ENCODE results near the gene FOXD1. TPM values are rescaled to one million over a fixed set of nuclear protein-coding genes. Genes with fewer than 3 reads are reported as not detected.

Gene FOXD1
- total RNA-seq, 5 donors from 2014 or later (not counting 1 experiment from before 2014, with no cell fraction given): 0.20 to 0.68 (median 0.39) TPM; not detected in 2

GRCh38 chr5:73434907-73435306 lies 13.7 kb downstream of the FOXD1 start:
- POLR2A ChIA-PET: no interaction called here
- no peak overlapping the region for H3K4me3 Mint-ChIP-seq
- H3K9me3 Mint-ChIP-seq: no peaks in the 10 kb centered on the region
- Histone ChIP-seq H3K27me3 (replicated peaks in 1 of 2; ENCODE audit: control insufficient read depth in 2 of 2, extremely low read depth in 1 of 2, insufficient read depth in 2 of 2, low read length in 1 of 2) (peaks cover 33 to 41% of the 10 kb centered on the region in 2 experiments), H3K36me3 (ENCODE audit: control insufficient read depth in 2 of 2, extremely low read depth in 1 of 2, insufficient read depth in 1 of 2, low read length in 1 of 2) (no peaks in the 10 kb centered on the region), H3K27ac (ENCODE audit: low read length) (no peak overlapping the region), H3K9me3 (peaks cover 2% of the 10 kb centered on the region), H3K4me1 (ENCODE audit: control insufficient read depth in 1 of 2, extremely low read depth in 1 of 2, insufficient read depth in 2 of 2, low read length in 2 of 2) (peaks cover 0 to 16% of the 10 kb centered on the region in 2 experiments), H3K4me3 (ENCODE audit: control insufficient read depth in 1 of 2, extremely low read depth in 1 of 2, low read length in 1 of 2) (no peak overlapping the region)
- peaks cover 70 to 77% of the 10 kb centered on the region in 2 donors for H3K27me3 Mint-ChIP-seq
- ATAC-seq (replicated peaks in 1 of 4): no peak
- no peak overlapping the region for H3K27ac Mint-ChIP-seq
- H3K4me1 Mint-ChIP-seq: peaks cover 6 to 16% (median 9%) of the 10 kb centered on the region in 3 donors
- CTCF ChIA-PET: no interaction called here
- DNase-seq: no peak
- no peaks in the 10 kb centered on the region for H3K36me3 Mint-ChIP-seq
- no CpG with 5 or more reads among the region's 1 CpG for WGBS (ENCODE audit: insufficient coverage)

GRCh38 chr5:73434461-73434860 lies 14.1 kb downstream of the FOXD1 start:
- WGBS (ENCODE audit: insufficient coverage): no CpG with 5 or more reads among the region's 1 CpG
- ChIA-PET CTCF (no interaction called here), POLR2A (no interaction called here)
- no peaks in the 10 kb centered on the region for H3K36me3 Mint-ChIP-seq
- peaks cover 33 to 40% of the 10 kb centered on the region in 2 experiments for H3K27me3 ChIP-seq (replicated peaks in 1 of 2; ENCODE audit: control insufficient read depth in 2 of 2, extremely low read depth in 1 of 2, insufficient read depth in 2 of 2, low read length in 1 of 2)
- H3K9me3 ChIP-seq: peaks cover 2% of the 10 kb centered on the region
- no peak overlapping the region for H3K4me3 ChIP-seq (ENCODE audit: control insufficient read depth in 1 of 2, extremely low read depth in 1 of 2, low read length in 1 of 2)
- H3K36me3 ChIP-seq (ENCODE audit: control insufficient read depth in 2 of 2, extremely low read depth in 1 of 2, insufficient read depth in 1 of 2, low read length in 1 of 2): no peaks in the 10 kb centered on the region
- peaks cover 6 to 16% (median 9%) of the 10 kb centered on the region in 3 donors for H3K4me1 Mint-ChIP-seq
- H3K4me3 Mint-ChIP-seq: no peak overlapping the region
- H3K27ac Mint-ChIP-seq: no peak overlapping the region
- no peak for DNase-seq
- H3K27ac ChIP-seq (ENCODE audit: low read length): no peak overlapping the region
- ATAC-seq (replicated peaks in 1 of 4): no peak
- H3K27me3 Mint-ChIP-seq: peaks cover 66 to 73% of the 10 kb centered on the region in 2 donors
- H3K4me1 ChIP-seq (ENCODE audit: control insufficient read depth in 1 of 2, extremely low read depth in 1 of 2, insufficient read depth in 2 of 2, low read length in 2 of 2): peaks cover 0 to 16% of the 10 kb centered on the region in 2 experiments
- no peaks in the 10 kb centered on the region for H3K9me3 Mint-ChIP-seq

- Mint-ChIP-seq H3K9me3 (no peaks in the 10 kb centered on the region), H3K36me3 (no peaks in the 10 kb centered on the region), H3K4me3 (no peak overlapping the region), H3K27me3 (peaks cover 66 to 72% of the 10 kb centered on the region in 2 donors), H3K27ac (no peak overlapping the region), H3K4me1 (peaks cover 6 to 16% (median 9%) of the 10 kb centered on the region in 3 donors)
- no peaks in the 10 kb centered on the region for H3K36me3 ChIP-seq (ENCODE audit: control insufficient read depth in 2 of 2, extremely low read depth in 1 of 2, insufficient read depth in 1 of 2, low read length in 1 of 2)
- peaks cover 28 to 40% of the 10 kb centered on the region in 2 experiments for H3K27me3 ChIP-seq (replicated peaks in 1 of 2; ENCODE audit: control insufficient read depth in 2 of 2, extremely low read depth in 1 of 2, insufficient read depth in 2 of 2, low read length in 1 of 2)
- no peak overlapping the region for H3K27ac ChIP-seq (ENCODE audit: low read length)
- H3K4me1 ChIP-seq (ENCODE audit: control insufficient read depth in 1 of 2, extremely low read depth in 1 of 2, insufficient read depth in 2 of 2, low read length in 2 of 2): peaks cover 0 to 16% of the 10 kb centered on the region in 2 experiments
- ChIA-PET POLR2A (no interaction called here), CTCF (no interaction called here)
- no peak for ATAC-seq (replicated peaks in 1 of 4)
- H3K9me3 ChIP-seq: peaks cover 1% of the 10 kb centered on the region
- no peak for DNase-seq
- H3K4me3 ChIP-seq (ENCODE audit: control insufficient read depth in 1 of 2, extremely low read depth in 1 of 2, low read length in 1 of 2): no peak overlapping the region
- no CpG with 5 or more reads among the region's 1 CpG for WGBS (ENCODE audit: insufficient coverage)
These were observed 14.6 kb downstream of the FOXD1 start for GRCh38 chr5:73433982-73434342.

GRCh38 chr5:73433272-73433981 lies 15.2 kb downstream of the FOXD1 start:
- Mint-ChIP-seq H3K36me3 (no peaks in the 10 kb centered on the region), H3K27ac (no peak overlapping the region), H3K27me3 (peaks cover 66 to 69% of the 10 kb centered on the region in 2 donors), H3K4me3 (no peak overlapping the region), H3K4me1 (peaks cover 6 to 16% (median 9%) of the 10 kb centered on the region in 3 donors), H3K9me3 (no peaks in the 10 kb centered on the region)
- CTCF ChIA-PET: interaction anchor here in 1 of 2 donors (0.7 kb wide), 1 partner anchor 57 kb away, joined by 3 read pairs; no protein-coding TSS in a partner anchor
- 20% methylated on average over 1 of the region's 4 CpGs for WGBS (ENCODE audit: insufficient coverage)
- no peak overlapping the region for H3K27ac ChIP-seq (ENCODE audit: low read length)
- POLR2A ChIA-PET: no interaction called here
- DNase-seq (no peak), ATAC-seq (replicated peaks in 1 of 4) (no peak)
- H3K27me3 ChIP-seq (replicated peaks in 1 of 2; ENCODE audit: control insufficient read depth in 2 of 2, extremely low read depth in 1 of 2, insufficient read depth in 2 of 2, low read length in 1 of 2): peaks cover 25 to 39% of the 10 kb centered on the region in 2 experiments
- H3K36me3 ChIP-seq (ENCODE audit: control insufficient read depth in 2 of 2, extremely low read depth in 1 of 2, insufficient read depth in 1 of 2, low read length in 1 of 2): no peaks in the 10 kb centered on the region
- no peak overlapping the region for H3K4me3 ChIP-seq (ENCODE audit: control insufficient read depth in 1 of 2, extremely low read depth in 1 of 2, low read length in 1 of 2)
- no peaks in the 10 kb centered on the region for H3K9me3 ChIP-seq
- peaks cover 0 to 16% of the 10 kb centered on the region in 2 experiments for H3K4me1 ChIP-seq (ENCODE audit: control insufficient read depth in 1 of 2, extremely low read depth in 1 of 2, insufficient read depth in 2 of 2, low read length in 2 of 2)

- no peak overlapping the region for H3K4me3 Mint-ChIP-seq
- Histone ChIP-seq H3K4me1 (ENCODE audit: control insufficient read depth in 1 of 2, extremely low read depth in 1 of 2, insufficient read depth in 2 of 2, low read length in 2 of 2) (peaks cover 0 to 2% of the 10 kb centered on the region in 2 experiments), H3K4me3 (ENCODE audit: control insufficient read depth in 1 of 2, extremely low read depth in 1 of 2, low read length in 1 of 2) (no peak overlapping the region), H3K27ac (ENCODE audit: low read length) (no peak overlapping the region), H3K36me3 (ENCODE audit: control insufficient read depth in 2 of 2, extremely low read depth in 1 of 2, insufficient read depth in 1 of 2, low read length in 1 of 2) (no peaks in the 10 kb centered on the region), H3K27me3 (replicated peaks in 1 of 2; ENCODE audit: control insufficient read depth in 2 of 2, extremely low read depth in 1 of 2, insufficient read depth in 2 of 2, low read length in 1 of 2) (peaks cover 23 to 24% of the 10 kb centered on the region in 2 experiments), H3K9me3 (no peaks in the 10 kb centered on the region)
- H3K4me1 Mint-ChIP-seq: peaks cover 0 to 7% (median 0%) of the 10 kb centered on the region in 3 donors
- ATAC-seq (replicated peaks in 1 of 4): no peak
- CTCF ChIA-PET: no interaction called here
- H3K27me3 Mint-ChIP-seq: peaks cover 61 to 64% of the 10 kb centered on the region in 2 donors
- POLR2A ChIA-PET: no interaction called here
- no peak for DNase-seq
- no peaks in the 10 kb centered on the region for H3K36me3 Mint-ChIP-seq
- H3K9me3 Mint-ChIP-seq: no peaks in the 10 kb centered on the region
- H3K27ac Mint-ChIP-seq: no peak overlapping the region
These were observed 17.2 kb downstream of the FOXD1 start for GRCh38 chr5:73431204-73431851.

GRCh38 chr5:73426034-73426433 lies 22.5 kb downstream of the FOXD1 start:
- Histone ChIP-seq H3K36me3 (ENCODE audit: control insufficient read depth in 2 of 2, extremely low read depth in 1 of 2, insufficient read depth in 1 of 2, low read length in 1 of 2) (no peaks in the 10 kb centered on the region), H3K27ac (ENCODE audit: low read length) (no peak overlapping the region), H3K4me1 (ENCODE audit: control insufficient read depth in 1 of 2, extremely low read depth in 1 of 2, insufficient read depth in 2 of 2, low read length in 2 of 2) (no peaks in the 10 kb centered on the region), H3K9me3 (no peaks in the 10 kb centered on the region), H3K4me3 (ENCODE audit: control insufficient read depth in 1 of 2, extremely low read depth in 1 of 2, low read length in 1 of 2) (no peak overlapping the region), H3K27me3 (replicated peaks in 1 of 2; ENCODE audit: control insufficient read depth in 2 of 2, extremely low read depth in 1 of 2, insufficient read depth in 2 of 2, low read length in 1 of 2) (peaks cover 16 to 25% of the 10 kb centered on the region in 2 experiments)
- H3K36me3 Mint-ChIP-seq: no peaks in the 10 kb centered on the region
- no peak for ATAC-seq (replicated peaks in 1 of 4)
- POLR2A ChIA-PET: no interaction called here
- H3K27ac Mint-ChIP-seq: no peak overlapping the region
- no peak for DNase-seq
- no peak overlapping the region for H3K4me3 Mint-ChIP-seq
- CTCF ChIA-PET: no interaction called here
- WGBS (ENCODE audit: insufficient coverage): 57% methylated on average over 2 of the region's 3 CpGs
- H3K4me1 Mint-ChIP-seq: peaks cover 0 to 3% (median 0%) of the 10 kb centered on the region in 3 donors
- H3K9me3 Mint-ChIP-seq: no peaks in the 10 kb centered on the region
- peaks cover 55 to 58% of the 10 kb centered on the region in 2 donors for H3K27me3 Mint-ChIP-seq
